Raji (cell line): ENCODE data around the gene GIMAP5.

Source experiments
- POLR2A ChIP-seq: IDR thresholded peaks from 2 replicates; pipeline ENCODE4 v1.6.1; 2011; ENCODE audit warnings: low read depth, low read length, control low read depth; ENCODE audit not compliant: insufficient read depth

Gene GIMAP5

GRCh38 chr7:150737265-150738055 lies at the start of gene GIMAP5:
GIMAP5 (plus strand) TSS chr7:150737418; CDS start chr7:150740885, 3,467 bp downstream.
- no peak for TF ChIP-seq POLR2A

GRCh38 chr7:150688630-150689029 lies 48.6 kb upstream of the GIMAP5 start:
- TF ChIP-seq POLR2A: no peak

DNA sequence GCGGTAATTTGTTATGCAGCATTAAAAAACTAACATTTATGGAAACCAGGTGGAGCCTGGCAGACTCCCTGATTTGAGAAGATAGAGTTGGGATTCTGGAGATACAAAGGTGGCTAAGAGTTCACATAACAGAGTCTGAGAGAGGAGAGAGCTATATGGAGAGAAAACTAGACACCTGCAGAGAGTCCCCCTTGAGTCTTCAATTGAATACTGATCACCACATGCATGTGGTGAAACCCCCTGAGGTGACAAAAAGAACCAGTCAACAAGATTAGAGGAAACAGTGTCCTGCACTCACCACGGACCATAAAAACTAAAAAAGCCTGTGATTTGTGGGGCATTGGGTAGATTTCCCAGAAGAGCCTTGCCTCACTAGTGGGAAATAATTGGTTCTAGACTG lies 41.6 kb upstream of the GIMAP5 start:
- no peak for TF ChIP-seq POLR2A

- no peak for TF ChIP-seq POLR2A
Observed at GRCh38 chr7:150703209-150703608, 34.0 kb upstream of the GIMAP5 start.

- TF ChIP-seq POLR2A: no peak
Observed at GRCh38 chr7:150715293-150715692, 21.9 kb upstream of the GIMAP5 start.

GRCh38 chr7:150715738-150716137 lies 21.5 kb upstream of the GIMAP5 start:
- no peak for TF ChIP-seq POLR2A

GRCh38 chr7:150716368-150716767 lies 20.9 kb upstream of the GIMAP5 start, which contains the start of gene GIMAP1:
GIMAP1 (plus strand) TSS chr7:150716613; CDS start chr7:150719048, 2,435 bp downstream.
- TF ChIP-seq POLR2A: no peak

DNA sequence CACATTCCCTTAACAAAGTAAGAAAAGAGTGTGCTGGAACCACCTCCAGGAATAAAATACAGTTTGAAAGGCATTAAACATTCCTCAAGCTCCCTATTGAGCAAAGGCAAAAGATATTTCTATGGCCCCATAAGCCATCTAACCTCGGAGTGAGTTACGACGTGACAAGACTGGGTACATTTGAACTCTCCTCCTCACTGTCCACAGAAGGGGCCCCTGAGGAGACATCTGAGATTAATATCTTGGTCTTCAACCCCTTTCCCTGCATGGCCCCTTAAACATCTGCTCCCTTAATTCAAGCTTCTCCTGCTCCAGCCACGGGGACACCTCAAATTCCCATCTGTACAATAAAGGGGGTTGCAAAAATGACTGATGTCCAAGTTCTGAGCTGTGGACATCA lies 20.3 kb upstream of the GIMAP5 start:
- no peak for TF ChIP-seq POLR2A

- no peak for TF ChIP-seq POLR2A
Observed at GRCh38 chr7:150717814-150718420, 19.3 kb upstream of the GIMAP5 start.

- TF ChIP-seq POLR2A: no peak
Observed at GRCh38 chr7:150719436-150719835, 17.8 kb upstream of the GIMAP5 start.

DNA sequence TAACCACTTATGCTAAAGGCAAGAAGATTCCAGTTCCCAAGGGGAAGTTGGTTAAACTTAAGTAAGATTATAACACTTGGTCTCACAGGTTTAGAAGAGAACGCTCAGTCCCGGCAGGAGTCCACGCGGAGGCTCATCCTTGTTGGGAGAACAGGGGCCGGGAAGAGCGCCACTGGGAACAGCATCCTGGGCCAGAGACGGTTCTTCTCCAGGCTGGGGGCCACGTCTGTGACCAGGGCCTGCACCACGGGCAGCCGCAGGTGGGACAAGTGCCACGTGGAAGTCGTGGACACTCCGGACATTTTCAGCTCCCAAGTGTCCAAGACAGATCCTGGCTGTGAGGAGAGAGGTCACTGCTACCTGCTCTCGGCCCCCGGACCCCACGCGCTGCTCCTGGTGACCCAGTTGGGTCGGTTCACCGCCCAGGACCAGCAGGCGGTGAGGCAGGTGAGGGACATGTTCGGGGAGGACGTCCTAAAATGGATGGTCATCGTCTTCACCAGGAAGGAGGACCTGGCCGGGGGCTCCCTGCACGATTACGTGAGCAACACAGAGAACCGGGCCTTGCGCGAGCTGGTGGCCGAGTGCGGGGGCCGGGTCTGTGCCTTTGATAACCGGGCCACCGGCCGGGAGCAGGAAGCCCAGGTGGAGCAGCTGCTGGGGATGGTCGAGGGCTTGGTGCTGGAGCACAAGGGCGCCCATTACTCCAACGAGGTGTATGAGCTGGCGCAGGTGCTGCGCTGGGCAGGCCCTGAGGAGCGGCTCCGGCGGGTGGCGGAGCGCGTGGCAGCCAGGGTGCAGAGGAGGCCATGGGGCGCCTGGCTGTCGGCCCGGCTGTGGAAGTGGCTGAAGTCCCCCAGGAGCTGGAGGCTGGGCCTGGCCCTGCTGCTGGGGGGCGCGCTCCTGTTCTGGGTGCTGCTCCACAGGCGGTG lies 17.0 kb upstream of the GIMAP5 start:
- no peak for TF ChIP-seq POLR2A

GRCh38 chr7:150721970-150722373 lies 15.2 kb upstream of the GIMAP5 start:
- no peak for TF ChIP-seq POLR2A

GRCh38 chr7:150722431-150722931 lies 14.7 kb upstream of the GIMAP5 start:
- no peak for TF ChIP-seq POLR2A

DNA sequence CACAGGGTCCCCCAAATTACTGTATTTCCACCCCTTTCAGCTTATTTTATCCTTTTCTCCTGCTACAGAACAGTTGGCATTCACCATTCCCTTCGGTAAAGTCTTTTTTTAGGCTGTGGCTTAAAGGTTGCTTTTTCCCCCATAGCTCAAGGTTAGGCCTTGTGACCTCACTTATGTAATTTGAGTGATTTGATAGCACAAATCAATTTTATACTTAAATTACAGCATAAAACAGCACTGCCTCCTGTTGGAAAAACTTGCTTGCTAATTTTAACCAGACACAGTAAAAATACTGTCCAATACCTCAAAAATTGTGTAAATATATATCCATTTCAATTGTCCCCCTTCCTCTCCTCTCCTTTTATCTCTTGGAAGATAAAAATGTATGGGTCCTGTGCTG lies 13.8 kb upstream of the GIMAP5 start:
- TF ChIP-seq POLR2A: no peak

- no peak for TF ChIP-seq POLR2A
Observed at GRCh38 chr7:150727381-150727780, 9.8 kb upstream of the GIMAP5 start.
